BJ (cell line): Measurements from ENCODE around the gene HOXA5. TPM values are rescaled to one million over a fixed set of nuclear protein-coding genes. Genes with fewer than 3 reads are reported as not detected.

Experiments used
- CTCF ChIA-PET: fragments of 350-600 bp; formaldehyde crosslinking; extraction: SDS; loops from one replicate; lab custom pipeline; 2021; ENCODE audit warnings: antibody characterized with exemption, inconsistent platforms; lab: Yijun Ruan, JAX
- POLR2A ChIA-PET: fragments of 300-600 bp; sonication (Branson Sonifier 250); formaldehyde crosslinking; extraction: SDS; loops from one replicate; lab custom pipeline; 2021; ENCODE audit warnings: antibody characterized with exemption; lab: Charles Lee
- DNase-seq: peaks from one replicate; pipeline ENCODE4 v3.0.0-alpha.2; 2011; ENCODE audit warnings: low read depth
- H3K27me3 ChIP-seq: 2 replicates; pipeline ENCODE4 v1.6.0; 2011; ENCODE audit warnings: low read length; ENCODE audit not compliant: control insufficient read depth, insufficient read depth
- H3K36me3 ChIP-seq: 2 replicates; pipeline ENCODE4 v1.5.1; 2011; ENCODE audit warnings: low read length; ENCODE audit not compliant: control insufficient read depth, insufficient read depth
- H3K4me3 ChIP-seq: 2 replicates; pipeline ENCODE4 v1.5.1; 2011; ENCODE audit warnings: low read depth, mild to moderate bottlenecking, control low read depth, low read length
- polyA plus RNA-seq: library from polyadenylated mRNA; depleted of rRNA; stranded (reverse); fragments of >200 nt; gene quantifications from 2 replicates; pipeline ENCODE4 v1.2.3, GENCODE V29; 2011
- TF ChIP-seq, protein P1 (sequence below): IDR thresholded peaks from 2 replicates; pipeline ENCODE4 v1.5.1; 2011; ENCODE audit warnings: low read depth, mild to moderate bottlenecking, control low read depth, inconsistent platforms, low read length, moderate library complexity; ENCODE audit not compliant: insufficient read depth

Gene HOXA5
- polyA plus RNA-seq, 1 experiment, result 1.2 TPM

DNA sequence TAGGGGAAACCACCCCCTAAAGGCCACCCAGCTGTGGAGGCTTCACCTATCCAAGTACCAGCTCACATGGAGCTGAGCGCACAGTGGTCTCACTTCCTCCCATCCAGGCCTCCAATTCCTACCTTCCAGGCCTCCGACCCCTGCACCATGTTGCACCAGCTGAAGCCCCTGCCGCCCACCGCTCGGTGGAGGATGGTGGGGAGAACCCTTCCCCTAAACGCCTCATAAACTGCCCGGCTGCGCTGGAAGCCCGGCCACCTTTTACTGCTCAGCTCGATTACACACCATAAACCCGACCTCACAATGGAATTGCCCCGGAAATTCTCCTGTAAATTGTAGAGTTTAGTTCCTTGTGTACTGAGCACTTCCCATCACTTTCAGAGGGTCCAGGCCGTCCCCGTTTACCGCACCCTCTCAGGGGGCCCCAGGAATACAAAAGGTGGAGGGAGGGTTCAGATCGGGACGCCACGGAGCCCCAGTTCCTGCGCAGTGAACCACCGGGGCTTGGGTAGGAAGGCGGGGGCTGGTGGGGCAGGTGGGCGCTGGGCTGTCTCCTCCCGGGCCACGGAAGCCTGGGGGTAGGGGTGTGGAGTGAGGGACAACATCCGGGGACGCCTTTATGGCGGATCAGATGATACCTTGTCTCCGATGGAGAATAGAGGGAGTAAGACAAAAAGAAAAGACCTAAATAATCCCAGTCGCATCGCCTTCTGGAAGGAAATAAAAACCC lies 14.4 kb upstream of the HOXA5 start:
- no peak for DNase-seq
- POLR2A ChIA-PET, result no interaction called here
- H3K36me3 ChIP-seq, result peaks cover 3% of the 10 kb centered on the region; the same call in 1 of the 2 replicates
- no peak overlapping the region for H3K4me3 ChIP-seq
- CTCF ChIA-PET, result interaction anchor here (1.2 to 2.1 kb wide), 2 partner anchors 22 to 478 kb away, joined by 3 to 6 read pairs; no protein-coding TSS in a partner anchor
- TF ChIP-seq, protein P1, sequence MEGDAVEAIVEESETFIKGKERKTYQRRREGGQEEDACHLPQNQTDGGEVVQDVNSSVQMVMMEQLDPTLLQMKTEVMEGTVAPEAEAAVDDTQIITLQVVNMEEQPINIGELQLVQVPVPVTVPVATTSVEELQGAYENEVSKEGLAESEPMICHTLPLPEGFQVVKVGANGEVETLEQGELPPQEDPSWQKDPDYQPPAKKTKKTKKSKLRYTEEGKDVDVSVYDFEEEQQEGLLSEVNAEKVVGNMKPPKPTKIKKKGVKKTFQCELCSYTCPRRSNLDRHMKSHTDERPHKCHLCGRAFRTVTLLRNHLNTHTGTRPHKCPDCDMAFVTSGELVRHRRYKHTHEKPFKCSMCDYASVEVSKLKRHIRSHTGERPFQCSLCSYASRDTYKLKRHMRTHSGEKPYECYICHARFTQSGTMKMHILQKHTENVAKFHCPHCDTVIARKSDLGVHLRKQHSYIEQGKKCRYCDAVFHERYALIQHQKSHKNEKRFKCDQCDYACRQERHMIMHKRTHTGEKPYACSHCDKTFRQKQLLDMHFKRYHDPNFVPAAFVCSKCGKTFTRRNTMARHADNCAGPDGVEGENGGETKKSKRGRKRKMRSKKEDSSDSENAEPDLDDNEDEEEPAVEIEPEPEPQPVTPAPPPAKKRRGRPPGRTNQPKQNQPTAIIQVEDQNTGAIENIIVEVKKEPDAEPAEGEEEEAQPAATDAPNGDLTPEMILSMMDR, result no peak
- H3K27me3 ChIP-seq, result no peaks in the 10 kb centered on the region

GRCh38 chr7:27156916-27157701 lies 13.6 kb upstream of the HOXA5 start:
- POLR2A ChIA-PET, result interaction anchor here (0.7 to 1.0 kb wide), 2 partner anchors 14 to 28 kb away, joined by 4 to 7 read pairs; partner anchors contain the start of gene HOXA11
- TF ChIP-seq, protein P1, result no peak
- Histone ChIP-seq H3K36me3 (peaks cover 3% of the 10 kb centered on the region; the same call in 1 of the 2 replicates), H3K27me3 (no peaks in the 10 kb centered on the region), H3K4me3 (peak overlapping the region; percentile 74)
- CTCF ChIA-PET, result interaction anchor here (1.0 to 2.2 kb wide), 5 partner anchors 13 to 937 kb away, joined by 3 to 9 read pairs (median 5); partner anchors contain the start of gene HOXA5
- no peak for DNase-seq

DNA sequence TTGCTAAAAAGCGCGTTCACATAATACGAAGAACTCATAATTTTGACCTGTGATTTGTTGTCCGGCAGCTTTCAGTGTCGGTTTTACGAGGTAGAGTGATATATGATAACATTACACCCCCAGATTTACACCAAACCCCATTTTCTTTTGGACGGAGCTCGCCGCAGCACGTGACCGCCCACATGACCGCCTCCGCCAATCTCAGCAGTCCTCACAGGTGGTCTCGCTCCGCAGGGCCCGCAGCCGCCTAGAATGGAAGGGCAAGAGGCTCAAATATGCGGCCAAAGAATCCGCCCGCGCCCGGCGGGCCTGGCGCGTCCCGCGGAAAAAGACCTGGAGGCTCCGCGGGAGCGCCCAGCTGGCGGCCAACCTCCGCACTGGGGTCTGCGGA lies 13.0 kb upstream of the HOXA5 start, which contains the start of gene HOXA7:
Gene HOXA7 (minus strand): TSS at position 168 of the 391 bp plus-strand sequence. CDS start 130 bp downstream, at position 38.
- ChIA-PET POLR2A (interaction anchor here (0.7 to 1.0 kb wide), 2 partner anchors 13 to 29 kb away, joined by 4 to 7 read pairs; partner anchors contain the start of gene HOXA11), CTCF (interaction anchor here (1.0 to 2.2 kb wide), 5 partner anchors 13 to 937 kb away, joined by 3 to 9 read pairs (median 5); partner anchors contain the start of gene HOXA5)
- H3K27me3 ChIP-seq, result no peaks in the 10 kb centered on the region
- H3K4me3 ChIP-seq, result peak within 1 kb of the TSS; percentile 74
- no peak for DNase-seq
- TF ChIP-seq, protein P1, result no peak
- no peaks in the 10 kb centered on the region for H3K36me3 ChIP-seq

- DNase-seq, result no peak
- POLR2A ChIA-PET, result interaction anchor here (0.7 to 1.0 kb wide), 2 partner anchors 13 to 29 kb away, joined by 4 to 7 read pairs; partner anchors contain the start of gene HOXA11
- Histone ChIP-seq H3K4me3 (peak overlapping the region; percentile 74), H3K36me3 (no peaks in the 10 kb centered on the region), H3K27me3 (no peaks in the 10 kb centered on the region)
- TF ChIP-seq, protein P1, result no peak
- CTCF ChIA-PET, result interaction anchor here (0.5 to 2.2 kb wide), 6 partner anchors 12 to 938 kb away, joined by 3 to 9 read pairs (median 4); partner anchors contain the start of gene HOXA5
These were observed 12.5 kb upstream of the HOXA5 start for GRCh38 chr7:27155816-27156507.
